ENCODE results near the gene APH1A. TPM values are rescaled to one million over a fixed set of nuclear protein-coding genes. Genes with fewer than 3 reads are reported as not detected.

Gene APH1A
- total and polyA plus RNA-seq, 10 of the 15 experiments (the other 5 are each of a cell fraction or from before 2014, with no cell fraction given): 6.7 to 130 (median 87.7) TPM

- TF ChIP-seq CUX1 (IDR thresholded peaks at IDR 0.05; ENCODE audit: insufficient replicate concordance, low read depth, low read length) (no peak), RFX5 (IDR thresholded peaks at IDR 0.05; ENCODE audit: low read depth, low read length) (no peak), RAD21 (IDR thresholded peaks at IDR 0.05; ENCODE audit: insufficient read depth, low read depth, low read length) (no peak), ATF7 (IDR thresholded peaks at IDR 0.05; ENCODE audit: low read depth) (peak; percentile 66), ETV6 (conservative IDR thresholded peaks at IDR 0.05 in 1 of 2, IDR thresholded peaks at IDR 0.05 in 1 of 2; ENCODE audit: borderline replicate concordance in 1 of 2, low read depth in 1 of 2) (no peak; a peak in 1 of 4 replicates), CHD4 (IDR thresholded peaks at IDR 0.05) (no peak), NR2F1 (conservative IDR thresholded peaks at IDR 0.05) (0 out of 2 replicates have a peak, but pooled peaks have one; percentile 13), LARP7 (IDR thresholded peaks at IDR 0.05) (no peak; the same call in 1 of the 2 replicates), E2F4 (IDR thresholded peaks at IDR 0.05; ENCODE audit: low read depth, low read length) (peak; percentile 29; the same call in 1 of the 2 replicates), SIN3A (IDR thresholded peaks at IDR 0.05; ENCODE audit: low read depth, low read length) (peak; percentile 84; the same call in 1 of the 2 replicates), BHLHE40 (IDR thresholded peaks at IDR 0.05; ENCODE audit: borderline replicate concordance in 1 of 2, low read depth in 2 of 2, low read length in 1 of 2) (peak in 1 of 2 experiments; percentile 52; a peak in 3 of 4 replicates), BMI1 (IDR thresholded peaks at IDR 0.05; ENCODE audit: borderline replicate concordance) (peak; percentile 97), BRCA1 (IDR thresholded peaks at IDR 0.05; ENCODE audit: low read depth, low read length) (no peak), FOS (IDR thresholded peaks at IDR 0.05; ENCODE audit: borderline replicate concordance, extremely low read depth, insufficient read length) (no peak), NR2C2 (IDR thresholded peaks at IDR 0.05; ENCODE audit: borderline replicate concordance, control insufficient read depth, insufficient read length, low read depth) (no peak), CBX3 (IDR thresholded peaks at IDR 0.05; ENCODE audit: borderline replicate concordance, low read depth) (no peak), ASH2L (IDR thresholded peaks at IDR 0.05; ENCODE audit: borderline replicate concordance, low read depth) (no peak), JUND (IDR thresholded peaks at IDR 0.05; ENCODE audit: low read depth, low read length) (no peak), RB1 (IDR thresholded peaks at IDR 0.05; ENCODE audit: borderline replicate concordance) (0 out of 2 replicates have a peak, but pooled peaks have one; percentile 35), NFXL1 (IDR thresholded peaks at IDR 0.05; ENCODE audit: borderline replicate concordance) (no peak; the same call in 1 of the 2 replicates)
These were observed 24.8 kb upstream of the APH1A start, which contains the start of gene MRPS21 (continued) for GRCh38 chr1:150293433-150294253.
